ENCODE data around the gene SLC22A15.
A peak's percentile ranks its signal among the peaks of the same experiment; 100 is the strongest.
"Not testable (repeated sequence)": the region's sequence is repeated elsewhere in the genome, so short reads cannot be mapped to it uniquely, and the experiment has no call there.

The SLC22A15 gene

GRCh38 chr1:115976062-115976920, at the start of gene SLC22A15:
Gene SLC22A15 (plus strand): TSS chr1:115976513. CDS start chr1:115976628, 115 bp downstream.
- DNase-seq (ENCODE audit: low spot score) = peak; percentile 19

DNA sequence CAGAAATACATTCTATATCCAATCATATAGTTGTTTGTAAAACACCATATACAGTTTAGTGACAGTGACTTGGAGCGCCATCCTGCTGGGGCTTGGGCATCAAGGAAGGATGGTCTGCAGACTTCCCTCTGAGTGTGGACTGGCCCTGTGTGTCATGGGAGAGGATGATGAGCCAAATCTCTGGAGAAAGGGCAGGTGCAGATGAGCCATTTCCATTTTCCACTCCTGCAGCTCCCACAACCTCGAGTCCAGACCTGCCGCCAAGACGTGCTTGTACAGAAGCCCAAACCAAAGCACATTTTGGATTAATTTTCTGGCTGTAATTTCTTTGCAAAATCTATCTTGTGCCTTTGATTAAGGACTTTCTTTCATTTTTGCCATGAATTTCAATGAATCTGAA, 48.3 kb upstream of the SLC22A15 start:
- DNase-seq (ENCODE audit: low spot score) = no peak

GRCh38 chr1:115929881-115930280, 46.4 kb upstream of the SLC22A15 start:
- DNase-seq (ENCODE audit: low spot score) = no peak

- no peak for DNase-seq (ENCODE audit: low spot score)
These were observed 42.7 kb upstream of the SLC22A15 start for GRCh38 chr1:115933625-115934024.

DNA sequence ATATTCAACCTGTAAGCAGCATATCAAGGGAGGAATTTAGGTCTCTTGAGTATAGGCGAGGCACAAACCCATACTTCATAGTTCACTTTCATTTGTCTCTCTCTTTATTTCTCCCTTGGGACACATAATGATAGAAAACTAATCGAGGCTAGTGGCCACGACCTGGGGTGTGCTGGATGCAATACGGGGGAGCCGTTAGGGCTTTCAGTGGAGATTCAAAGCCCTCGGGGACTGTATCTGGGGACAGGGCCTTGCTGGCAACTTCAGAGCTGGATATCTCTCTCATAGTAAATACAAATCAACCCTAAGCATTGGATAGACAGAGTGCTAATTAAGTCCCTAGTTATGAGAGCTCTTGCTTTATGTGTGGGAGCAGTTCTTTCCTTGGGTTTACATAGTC, 36.9 kb upstream of the SLC22A15 start:
- DNase-seq (ENCODE audit: low spot score) = no peak

GRCh38 chr1:115946116-115946515, 30.2 kb upstream of the SLC22A15 start:
- no peak for DNase-seq (ENCODE audit: low spot score)

GRCh38 chr1:115949156-115949555, 27.2 kb upstream of the SLC22A15 start:
- DNase-seq (ENCODE audit: low spot score) = no peak

DNA sequence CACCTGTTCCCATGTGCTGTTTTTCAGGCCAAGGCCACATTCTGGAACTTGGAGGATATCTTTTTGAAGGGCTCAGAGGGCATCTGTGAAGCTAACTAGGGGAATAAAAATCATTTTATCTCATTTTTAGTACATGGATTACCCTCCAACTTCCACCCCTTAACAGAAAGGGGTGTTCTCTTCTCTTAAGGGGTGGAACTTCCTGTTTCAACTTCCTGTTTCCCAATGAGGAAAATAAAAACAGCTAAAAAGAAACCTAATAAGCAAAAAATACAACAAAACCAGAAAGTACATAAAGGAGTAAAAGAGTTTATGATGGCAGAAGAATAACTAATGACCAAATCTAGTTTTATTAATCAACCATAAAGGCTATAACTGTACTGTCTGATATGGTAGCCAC, 24.8 kb upstream of the SLC22A15 start:
- DNase-seq (ENCODE audit: low spot score) = no peak

DNA sequence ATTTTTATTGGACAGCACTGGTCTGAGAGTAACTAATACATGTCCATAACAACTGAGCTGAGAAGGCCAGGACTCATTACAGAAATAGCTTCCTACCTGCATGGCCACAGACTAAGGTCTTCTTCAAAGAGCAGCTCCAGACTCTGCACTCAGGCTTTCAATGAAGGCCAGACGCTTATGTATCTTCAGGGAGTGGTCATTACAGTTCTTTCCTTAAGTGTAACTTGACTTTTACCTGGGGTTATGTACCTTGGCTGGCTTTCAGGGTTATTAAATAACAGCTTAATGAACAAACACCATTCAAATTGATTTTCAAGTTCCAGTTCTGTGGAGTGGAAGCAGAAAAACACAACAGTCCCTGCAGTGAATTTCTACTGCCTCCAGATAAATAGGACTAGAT, 23.8 kb upstream of the SLC22A15 start:
- no peak for DNase-seq (ENCODE audit: low spot score)

- DNase-seq (ENCODE audit: low spot score) = no peak
These were observed 23.1 kb upstream of the SLC22A15 start for GRCh38 chr1:115953180-115953579.

DNA sequence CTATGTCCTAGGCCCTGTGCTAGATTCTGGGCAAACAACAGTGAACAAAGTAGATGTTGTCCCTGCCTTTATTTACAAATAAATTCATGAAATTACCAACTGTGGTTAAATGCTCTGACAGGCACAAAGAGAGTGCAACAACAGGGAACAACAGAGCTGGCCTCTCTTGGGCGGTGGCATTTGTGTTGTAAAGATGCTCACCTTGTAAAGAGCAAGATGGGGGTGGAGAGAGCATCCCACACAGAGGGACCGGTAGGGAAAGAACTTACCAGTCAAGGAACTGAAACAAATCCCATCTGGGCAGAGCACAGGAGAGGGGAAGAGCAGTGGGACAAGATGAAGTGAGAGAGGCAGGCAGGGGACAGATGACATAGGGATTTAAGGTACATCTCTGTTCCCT, 21.6 kb upstream of the SLC22A15 start:
- DNase-seq (ENCODE audit: low spot score) = no peak

DNA sequence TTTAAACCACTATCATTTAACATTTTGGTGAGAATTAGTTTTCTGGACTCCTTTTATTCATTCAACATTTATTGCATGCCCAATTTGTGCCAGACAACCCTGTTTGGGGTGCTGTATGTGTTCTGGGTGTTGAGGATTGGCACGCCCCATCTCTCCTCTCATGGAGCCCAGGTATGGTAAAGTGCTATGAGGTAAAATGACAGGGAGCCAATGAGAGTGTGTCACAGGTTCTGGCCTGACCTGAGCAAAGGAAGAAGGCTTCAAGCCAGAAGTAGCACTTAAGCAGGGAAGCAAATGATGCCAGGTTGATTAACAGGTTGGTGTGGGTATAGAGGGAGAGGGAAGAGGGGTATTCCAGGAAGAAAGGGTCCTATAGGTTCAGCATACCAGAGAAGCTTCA, 21.1 kb upstream of the SLC22A15 start:
- no peak for DNase-seq (ENCODE audit: low spot score)

- DNase-seq (ENCODE audit: low spot score) = no peak
These were observed 17.4 kb upstream of the SLC22A15 start for GRCh38 chr1:115958866-115959265.

GRCh38 chr1:115969509-115969908, 6.8 kb upstream of the SLC22A15 start:
- no peak for DNase-seq (ENCODE audit: low spot score)

DNA sequence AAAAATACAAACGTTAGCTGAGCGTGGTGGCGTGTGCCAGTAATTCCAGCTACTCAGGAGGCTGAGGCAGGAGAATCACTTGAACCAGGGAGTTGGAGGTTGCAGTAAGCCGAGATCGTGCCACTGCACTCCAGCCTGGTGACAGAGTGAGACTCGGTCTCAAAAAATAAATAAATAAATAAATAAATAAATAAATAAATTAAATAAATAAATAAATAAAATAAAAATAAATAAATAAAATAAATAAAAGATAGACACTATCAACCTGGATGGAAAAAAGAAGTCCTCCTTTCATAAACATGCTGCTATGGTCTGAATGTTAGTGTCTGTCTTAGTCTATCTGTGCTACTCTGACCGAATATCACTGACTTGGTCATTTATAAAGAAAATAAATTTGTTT, 4.5 kb upstream of the SLC22A15 start:
- DNase-seq (ENCODE audit: low spot score) = not testable (repeated sequence)

DNA sequence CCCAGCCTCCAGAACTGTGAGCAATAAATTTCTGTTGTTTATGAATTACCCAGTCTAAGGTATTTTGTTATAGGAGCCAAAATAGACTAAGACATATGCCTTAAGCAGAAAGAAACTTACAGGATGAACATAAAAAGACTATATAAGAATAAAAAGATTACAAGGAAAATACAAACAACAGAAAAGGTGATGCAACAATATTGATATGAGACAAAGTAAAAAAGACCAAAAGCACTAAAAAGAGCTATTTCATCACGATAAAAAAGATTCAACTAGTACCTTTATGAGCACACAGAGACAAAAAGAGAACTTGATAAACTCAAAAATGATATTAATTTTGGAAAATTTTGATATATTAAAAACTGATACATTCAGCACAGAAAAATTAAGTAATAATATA, 3.2 kb upstream of the SLC22A15 start:
- DNase-seq (ENCODE audit: low spot score) = no peak

- no peak for DNase-seq (ENCODE audit: low spot score)
These were observed 698 bp upstream of the SLC22A15 start for GRCh38 chr1:115975569-115976061.

GRCh38 chr1:115976921-115977498, 697 bp downstream of the SLC22A15 start:
- DNase-seq (ENCODE audit: low spot score) = no peak

GRCh38 chr1:115977499-115978258, 1.4 kb downstream of the SLC22A15 start:
- DNase-seq (ENCODE audit: low spot score) = no peak

- DNase-seq (ENCODE audit: low spot score) = no peak
These were observed 2.1 kb downstream of the SLC22A15 start for GRCh38 chr1:115978292-115978941.

DNA sequence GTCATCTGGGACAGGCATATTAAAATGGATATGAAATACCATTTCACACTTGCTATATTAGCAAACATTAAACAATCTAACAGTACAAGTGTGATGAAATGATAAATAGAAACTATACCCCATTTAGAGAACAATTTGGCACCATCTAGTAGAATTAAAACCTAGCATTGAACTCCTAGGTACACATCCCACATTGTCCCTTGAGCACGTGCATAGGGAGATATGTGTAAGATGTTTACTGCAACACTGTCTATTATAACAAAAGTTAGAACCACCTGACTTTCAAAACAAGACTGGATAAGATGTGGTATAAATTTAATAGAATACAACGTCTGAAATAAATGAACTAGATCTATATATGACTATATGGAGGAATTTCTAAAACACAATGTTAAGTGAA, 3.8 kb downstream of the SLC22A15 start:
- no peak for DNase-seq (ENCODE audit: low spot score)
